Mammary epithelial cell (primary cell): Measurements from ENCODE around the gene AP1M2.

Experiments
- CTCF ChIP-seq, 2 donors: IDR thresholded peaks in 1 of 2; conservative IDR thresholded peaks in 1 of 2; 2 replicates each; pipeline ENCODE4 v1.5.1; 2011 to 2012; ENCODE audit warnings: inconsistent platforms in 2 of 2, low read length in 2 of 2, mild to moderate bottlenecking in 2 of 2, control low read depth in 1 of 2, low read depth in 1 of 2; ENCODE audit not compliant: insufficient read depth in 1 of 2; ENCODE audit errors: extremely low read depth in 1 of 2
- EZH2 ChIP-seq: IDR thresholded peaks from 2 replicates; pipeline ENCODE4 v1.6.1; 2012; ENCODE audit warnings: low read length, inconsistent platforms, borderline replicate concordance

GRCh38 chr19:10549733-10550132 is 37.4 kb downstream of the AP1M2 start:
- no peak for TF ChIP-seq CTCF (conservative IDR thresholded peaks at IDR 0.05 in 1 of 2, IDR thresholded peaks at IDR 0.05 in 1 of 2; ENCODE audit: extremely low read depth in 1 of 2, insufficient read depth in 1 of 2, low read depth in 1 of 2, low read length in 2 of 2)
- TF ChIP-seq EZH2 = no peak
